Urothelium cell line (cell line): ENCODE results near the gene KIT.

Source experiments
- DNase-seq: peaks from one replicate; pipeline ENCODE4 v3.0.0; 2011; ENCODE audit warnings: low spot score, mixed read lengths
- FAIRE-seq: peaks from 2 replicates; lab custom pipeline; 2011; peaks lifted over from hg19 to GRCh38; lab: Jason Lieb, UNC

The KIT gene

GRCh38 chr4:54741202-54741601, 83.4 kb downstream of the KIT start:
- no peak for FAIRE-seq
- no peak for DNase-seq

GRCh38 chr4:54742636-54743399, 85.1 kb downstream of the KIT start:
- no peak for FAIRE-seq
- no peak for DNase-seq

GRCh38 chr4:54743562-54743961, 85.8 kb downstream of the KIT start:
- FAIRE-seq (no peak), DNase-seq (no peak)

- FAIRE-seq (no peak), DNase-seq (no peak)
Measured at GRCh38 chr4:54744487-54744886, 86.7 kb downstream of the KIT start.

- FAIRE-seq (peak; percentile 23), DNase-seq (no peak)
Measured at GRCh38 chr4:54745031-54745770, 87.4 kb downstream of the KIT start.

- DNase-seq = peak; percentile 32
- FAIRE-seq = no peak
Measured at GRCh38 chr4:54746218-54746617, 88.5 kb downstream of the KIT start.

GRCh38 chr4:54750341-54750740, 92.6 kb downstream of the KIT start:
- DNase-seq = no peak
- FAIRE-seq = no peak

GRCh38 chr4:54754394-54754793, 96.6 kb downstream of the KIT start:
- FAIRE-seq = no peak
- no peak for DNase-seq

GRCh38 chr4:54764476-54764875, 106.7 kb downstream of the KIT start:
- DNase-seq (no peak), FAIRE-seq (no peak)

- no peak for DNase-seq
- FAIRE-seq = no peak
Measured at GRCh38 chr4:54767376-54767775, 109.6 kb downstream of the KIT start.

GRCh38 chr4:54773022-54773421, 115.3 kb downstream of the KIT start:
- no peak for DNase-seq
- FAIRE-seq = no peak

- DNase-seq (no peak), FAIRE-seq (no peak)
Measured at GRCh38 chr4:54779036-54779435, 121.3 kb downstream of the KIT start.

GRCh38 chr4:54779476-54780148, 121.9 kb downstream of the KIT start:
- FAIRE-seq = no peak

GRCh38 chr4:54780149-54780495, 122.4 kb downstream of the KIT start:
- DNase-seq (no peak), FAIRE-seq (no peak)

More at GRCh38 chr4:54779476-54780148, 121.9 kb downstream of the KIT start:
- no peak for DNase-seq

GRCh38 chr4:54781756-54782155, 124.0 kb downstream of the KIT start:
- FAIRE-seq (no peak), DNase-seq (no peak)

GRCh38 chr4:54783402-54784110, 125.8 kb downstream of the KIT start:
- DNase-seq (no peak), FAIRE-seq (no peak)

GRCh38 chr4:54784161-54784671, 126.5 kb downstream of the KIT start:
- no peak for FAIRE-seq
- DNase-seq = no peak
